ENCODE measurements around the gene GRM4.

DNA sequence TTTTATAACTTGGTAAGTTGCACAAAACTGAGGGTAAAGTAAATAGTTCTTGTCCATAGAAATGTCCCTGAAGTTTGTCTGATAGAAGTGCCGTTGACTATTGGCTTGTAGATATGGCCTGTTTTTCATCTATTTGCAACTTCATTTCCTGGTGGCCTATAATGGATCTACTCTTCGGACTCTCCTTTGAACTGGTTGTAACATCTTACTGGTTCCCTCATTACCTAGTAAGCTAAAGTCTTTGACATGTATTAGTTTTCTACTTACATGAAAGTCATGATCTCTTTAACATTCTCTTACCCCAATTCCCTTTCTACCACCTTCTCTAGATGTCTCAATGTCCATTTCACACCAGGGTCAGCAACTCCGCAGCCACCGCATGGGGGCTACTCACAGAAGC is 146.3 kb downstream of the GRM4 start:
- TF ChIP-seq, protein P1, sequence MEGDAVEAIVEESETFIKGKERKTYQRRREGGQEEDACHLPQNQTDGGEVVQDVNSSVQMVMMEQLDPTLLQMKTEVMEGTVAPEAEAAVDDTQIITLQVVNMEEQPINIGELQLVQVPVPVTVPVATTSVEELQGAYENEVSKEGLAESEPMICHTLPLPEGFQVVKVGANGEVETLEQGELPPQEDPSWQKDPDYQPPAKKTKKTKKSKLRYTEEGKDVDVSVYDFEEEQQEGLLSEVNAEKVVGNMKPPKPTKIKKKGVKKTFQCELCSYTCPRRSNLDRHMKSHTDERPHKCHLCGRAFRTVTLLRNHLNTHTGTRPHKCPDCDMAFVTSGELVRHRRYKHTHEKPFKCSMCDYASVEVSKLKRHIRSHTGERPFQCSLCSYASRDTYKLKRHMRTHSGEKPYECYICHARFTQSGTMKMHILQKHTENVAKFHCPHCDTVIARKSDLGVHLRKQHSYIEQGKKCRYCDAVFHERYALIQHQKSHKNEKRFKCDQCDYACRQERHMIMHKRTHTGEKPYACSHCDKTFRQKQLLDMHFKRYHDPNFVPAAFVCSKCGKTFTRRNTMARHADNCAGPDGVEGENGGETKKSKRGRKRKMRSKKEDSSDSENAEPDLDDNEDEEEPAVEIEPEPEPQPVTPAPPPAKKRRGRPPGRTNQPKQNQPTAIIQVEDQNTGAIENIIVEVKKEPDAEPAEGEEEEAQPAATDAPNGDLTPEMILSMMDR (IDR thresholded peaks at IDR 0.05) = no peak
- TF ChIP-seq POLR2A (IDR thresholded peaks at IDR 0.05) (no peak), POLR2AphosphoS5 (IDR thresholded peaks at IDR 0.05) (no peak)
